ENCODE measurements around the gene ARL13A.

- TF ChIP-seq ISL1 (CRISPR knock-in tag; IDR thresholded peaks at IDR 0.05) = no peak
- TF ChIP-seq PPARA (CRISPR knock-in tag; IDR thresholded peaks at IDR 0.05; ENCODE audit: borderline replicate concordance) = no peak
- TF ChIP-seq TSHZ2 (CRISPR knock-in tag; IDR thresholded peaks at IDR 0.05) = no peak
These were observed 26.0 kb downstream of the ARL13A start for GRCh38 chrX:100995469-100995868.
